Central memory CD8-positive, alpha-beta T cell (primary cell): ENCODE results near the gene TIGAR.

ENCODE experiments used
- ATAC-seq: fragments of 150-1000 bp; cut with Tn5 transposase; replicated peaks from 2 replicates; pipeline ENCODE4 v1.10.0; 2022; ENCODE audit warnings: mild to moderate bottlenecking, moderate FRiP score, moderate number of reproducible peaks; ENCODE audit not compliant: poor library complexity, severe bottlenecking; ENCODE audit errors: extremely low read depth
- DNase-seq, 2 donors: peaks; one replicate each; pipeline ENCODE4 v3.0.0; 2021; ENCODE audit warnings: low spot score in 2 of 2
- H3K27ac Mint-ChIP-seq: one replicate; pipeline ENCODE4 v1.8.0; 2022; ENCODE audit warnings: low read depth, mild to moderate bottlenecking, moderate library complexity, mixed read lengths
- H3K27me3 Mint-ChIP-seq: one replicate; pipeline ENCODE4 v1.8.0; 2022; ENCODE audit warnings: mixed read lengths
- H3K36me3 Mint-ChIP-seq: one replicate; pipeline ENCODE4 v1.8.0; 2022; ENCODE audit warnings: mild to moderate bottlenecking, moderate library complexity, mixed read lengths; ENCODE audit not compliant: insufficient read depth
- H3K4me1 Mint-ChIP-seq: one replicate; pipeline ENCODE4 v1.8.0; 2022; ENCODE audit warnings: mixed read lengths
- H3K4me3 Mint-ChIP-seq: one replicate; pipeline ENCODE4 v1.8.0; 2022; ENCODE audit warnings: mild to moderate bottlenecking, moderate library complexity, mixed read lengths
- H3K9me3 Mint-ChIP-seq: one replicate; pipeline ENCODE4 v1.8.0; 2022; ENCODE audit warnings: mixed read lengths

Gene TIGAR

GRCh38 chr12:4320853-4321701 is at the start of gene TIGAR:
TSS of gene TIGAR (plus strand) at chr12:4321213. CDS start at chr12:4321272, 59 bp downstream.
- H3K27ac Mint-ChIP-seq: peak within 1 kb of the TSS; percentile 96
- peak; percentile 95 for ATAC-seq
- peak within 1 kb of the TSS; percentile 97 for H3K4me3 Mint-ChIP-seq
- peaks cover 29% of the 10 kb centered on the region for H3K4me1 Mint-ChIP-seq
- DNase-seq: peak; percentile 82 to 84
- H3K36me3 Mint-ChIP-seq: peaks cover 23% of the 10 kb centered on the region
- no peaks in the 10 kb centered on the region for H3K9me3 Mint-ChIP-seq
- H3K27me3 Mint-ChIP-seq: no peaks in the 10 kb centered on the region

- H3K9me3 Mint-ChIP-seq: no peaks in the 10 kb centered on the region
- DNase-seq: peak; percentile 58 to 82
- ATAC-seq: peak; percentile 56
- H3K27me3 Mint-ChIP-seq: no peaks in the 10 kb centered on the region
- peaks cover 51% of the 10 kb centered on the region for H3K4me1 Mint-ChIP-seq
- peak overlapping the region; percentile 97 for H3K27ac Mint-ChIP-seq
- H3K4me3 Mint-ChIP-seq: peak overlapping the region; percentile 95
- peaks cover 57% of the 10 kb centered on the region for H3K36me3 Mint-ChIP-seq
These were observed 49.1 kb upstream of the TIGAR start for GRCh38 chr12:4271717-4272423.

GRCh38 chr12:4272424-4273272 is 48.4 kb upstream of the TIGAR start:
- no peaks in the 10 kb centered on the region for H3K27me3 Mint-ChIP-seq
- H3K4me1 Mint-ChIP-seq: peaks cover 55% of the 10 kb centered on the region
- peak overlapping the region; percentile 97 for H3K27ac Mint-ChIP-seq
- ATAC-seq (peak; percentile 21), DNase-seq (peak; percentile 47 to 64)
- peak overlapping the region; percentile 95 for H3K4me3 Mint-ChIP-seq
- H3K9me3 Mint-ChIP-seq: no peaks in the 10 kb centered on the region
- peaks cover 64% of the 10 kb centered on the region for H3K36me3 Mint-ChIP-seq

DNA sequence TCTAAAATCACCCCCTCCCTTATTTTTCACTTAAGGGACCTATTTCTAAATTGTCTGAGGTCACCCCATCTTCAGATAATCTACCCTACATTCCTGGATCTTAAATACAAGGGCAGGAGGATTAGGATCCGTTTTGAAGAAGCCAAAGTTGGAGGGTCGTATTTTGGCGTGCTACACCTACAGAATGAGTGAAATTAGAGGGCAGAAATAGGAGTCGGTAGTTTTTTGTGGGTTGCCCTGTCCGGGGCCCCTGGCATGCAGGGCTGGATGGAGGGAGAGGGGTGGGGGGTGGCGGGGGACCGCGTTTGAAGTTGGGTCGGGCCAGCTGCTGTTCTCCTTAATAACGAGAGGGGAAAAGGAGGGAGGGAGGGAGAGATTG is 47.8 kb upstream of the TIGAR start:
- ATAC-seq: no peak
- peaks cover 69% of the 10 kb centered on the region for H3K36me3 Mint-ChIP-seq
- H3K27me3 Mint-ChIP-seq: no peaks in the 10 kb centered on the region
- peak overlapping the region; percentile 95 for H3K4me3 Mint-ChIP-seq
- no peak for DNase-seq
- H3K9me3 Mint-ChIP-seq: no peaks in the 10 kb centered on the region
- peaks cover 58% of the 10 kb centered on the region for H3K4me1 Mint-ChIP-seq
- peak overlapping the region; percentile 97 for H3K27ac Mint-ChIP-seq

DNA sequence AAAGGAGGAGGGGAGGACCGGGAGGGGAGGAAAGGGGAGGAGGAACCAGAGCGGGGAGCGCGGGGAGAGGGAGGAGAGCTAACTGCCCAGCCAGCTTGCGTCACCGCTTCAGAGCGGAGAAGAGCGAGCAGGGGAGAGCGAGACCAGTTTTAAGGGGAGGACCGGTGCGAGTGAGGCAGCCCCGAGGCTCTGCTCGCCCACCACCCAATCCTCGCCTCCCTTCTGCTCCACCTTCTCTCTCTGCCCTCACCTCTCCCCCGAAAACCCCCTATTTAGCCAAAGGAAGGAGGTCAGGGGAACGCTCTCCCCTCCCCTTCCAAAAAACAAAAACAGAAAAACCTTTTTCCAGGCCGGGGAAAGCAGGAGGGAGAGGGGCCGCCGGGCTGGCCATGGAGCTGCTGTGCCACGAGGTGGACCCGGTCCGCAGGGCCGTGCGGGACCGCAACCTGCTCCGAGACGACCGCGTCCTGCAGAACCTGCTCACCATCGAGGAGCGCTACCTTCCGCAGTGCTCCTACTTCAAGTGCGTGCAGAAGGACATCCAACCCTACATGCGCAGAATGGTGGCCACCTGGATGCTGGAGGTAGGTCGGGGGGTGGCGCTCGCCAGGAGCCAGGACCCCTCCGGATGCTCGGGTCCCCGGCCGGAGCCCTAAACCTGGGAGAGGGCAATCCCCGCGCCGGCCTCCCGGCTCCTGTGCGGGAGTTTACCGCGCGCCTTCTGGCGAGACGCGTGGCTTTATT is 47.2 kb upstream of the TIGAR start, which contains the start of gene CCND2:
CCND2 (plus strand) TSS at position 111 of the 744 bp plus-strand sequence; CDS start at position 390, 279 bp downstream.
- no peaks in the 10 kb centered on the region for H3K9me3 Mint-ChIP-seq
- ATAC-seq (no peak), DNase-seq (peak; percentile 42 to 47)
- peaks cover 58% of the 10 kb centered on the region for H3K4me1 Mint-ChIP-seq
- no peaks in the 10 kb centered on the region for H3K27me3 Mint-ChIP-seq
- H3K4me3 Mint-ChIP-seq: peak within 1 kb of the TSS; percentile 95
- H3K27ac Mint-ChIP-seq: peak within 1 kb of the TSS; percentile 97
- H3K36me3 Mint-ChIP-seq: peaks cover 68% of the 10 kb centered on the region

- DNase-seq (no peak), ATAC-seq (no peak)
- Mint-ChIP-seq H3K9me3 (no peaks in the 10 kb centered on the region), H3K4me1 (peaks cover 61% of the 10 kb centered on the region), H3K4me3 (peak overlapping the region; percentile 95), H3K27me3 (no peaks in the 10 kb centered on the region), H3K27ac (peak overlapping the region; percentile 97), H3K36me3 (peaks cover 71% of the 10 kb centered on the region)
These were observed 46.5 kb upstream of the TIGAR start for GRCh38 chr12:4274396-4275015.

DNA sequence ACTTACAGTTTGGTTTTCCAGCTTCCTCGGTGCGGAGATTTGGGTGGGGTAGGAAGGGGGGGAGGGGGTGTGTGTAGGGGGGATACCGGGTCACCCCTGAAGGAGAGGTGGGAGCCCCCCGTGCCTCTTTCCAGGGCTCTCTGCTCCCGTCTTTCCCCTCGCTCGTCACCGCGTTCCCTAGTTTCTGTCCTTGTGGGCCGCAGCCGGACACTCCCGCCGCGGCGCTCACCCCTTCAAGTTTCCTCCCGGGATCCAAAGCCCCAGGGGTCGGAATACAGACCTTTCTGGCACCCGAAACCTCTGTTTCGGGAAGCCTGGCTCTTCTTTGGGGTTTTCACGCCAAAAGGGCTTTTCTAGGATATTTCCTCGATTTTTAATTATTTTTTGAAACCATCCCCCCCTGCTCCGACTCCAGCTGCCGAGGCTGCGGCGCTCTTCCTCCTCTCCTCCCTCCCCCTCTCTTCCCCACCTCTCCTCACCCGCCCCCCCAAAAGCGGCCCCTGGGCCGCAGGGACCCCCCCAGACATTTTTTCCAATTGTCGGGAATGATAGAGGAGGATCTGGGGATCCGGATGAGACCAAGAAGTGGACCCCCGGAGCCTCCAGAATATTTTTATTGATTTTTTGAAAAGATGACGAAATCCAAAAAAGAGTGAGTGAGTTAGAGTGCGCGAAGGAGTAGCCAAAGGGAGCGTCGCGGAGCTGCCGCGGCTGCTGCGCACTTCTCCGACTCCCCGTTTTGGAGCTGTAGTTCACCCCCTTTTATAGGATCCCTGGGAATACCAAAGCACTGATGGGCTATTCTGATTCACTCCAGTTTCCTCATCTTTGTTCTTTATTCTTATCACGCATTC is 45.8 kb upstream of the TIGAR start:
- Mint-ChIP-seq H3K36me3 (peaks cover 71% of the 10 kb centered on the region), H3K27ac (peak overlapping the region; percentile 97), H3K4me1 (peaks cover 57% of the 10 kb centered on the region), H3K27me3 (no peaks in the 10 kb centered on the region), H3K9me3 (no peaks in the 10 kb centered on the region), H3K4me3 (peak overlapping the region; percentile 95)
- no peak for ATAC-seq
- no peak for DNase-seq

DNA sequence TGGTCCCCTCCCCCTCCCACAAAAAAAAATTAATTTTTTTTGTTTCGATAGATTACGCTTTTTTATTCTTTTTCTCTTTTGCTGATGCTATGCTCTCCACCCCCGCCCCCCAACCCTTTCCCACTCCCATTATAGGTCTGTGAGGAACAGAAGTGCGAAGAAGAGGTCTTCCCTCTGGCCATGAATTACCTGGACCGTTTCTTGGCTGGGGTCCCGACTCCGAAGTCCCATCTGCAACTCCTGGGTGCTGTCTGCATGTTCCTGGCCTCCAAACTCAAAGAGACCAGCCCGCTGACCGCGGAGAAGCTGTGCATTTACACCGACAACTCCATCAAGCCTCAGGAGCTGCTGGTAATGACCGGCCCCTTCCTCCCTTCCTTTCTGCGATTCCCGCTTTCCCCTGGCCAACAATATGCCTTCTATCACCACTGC is 45.1 kb upstream of the TIGAR start:
- Mint-ChIP-seq H3K36me3 (peaks cover 74% of the 10 kb centered on the region), H3K27ac (peak overlapping the region; percentile 97), H3K4me1 (peaks cover 59% of the 10 kb centered on the region), H3K27me3 (no peaks in the 10 kb centered on the region), H3K9me3 (no peaks in the 10 kb centered on the region), H3K4me3 (peak overlapping the region; percentile 95)
- DNase-seq: no peak
- no peak for ATAC-seq

DNA sequence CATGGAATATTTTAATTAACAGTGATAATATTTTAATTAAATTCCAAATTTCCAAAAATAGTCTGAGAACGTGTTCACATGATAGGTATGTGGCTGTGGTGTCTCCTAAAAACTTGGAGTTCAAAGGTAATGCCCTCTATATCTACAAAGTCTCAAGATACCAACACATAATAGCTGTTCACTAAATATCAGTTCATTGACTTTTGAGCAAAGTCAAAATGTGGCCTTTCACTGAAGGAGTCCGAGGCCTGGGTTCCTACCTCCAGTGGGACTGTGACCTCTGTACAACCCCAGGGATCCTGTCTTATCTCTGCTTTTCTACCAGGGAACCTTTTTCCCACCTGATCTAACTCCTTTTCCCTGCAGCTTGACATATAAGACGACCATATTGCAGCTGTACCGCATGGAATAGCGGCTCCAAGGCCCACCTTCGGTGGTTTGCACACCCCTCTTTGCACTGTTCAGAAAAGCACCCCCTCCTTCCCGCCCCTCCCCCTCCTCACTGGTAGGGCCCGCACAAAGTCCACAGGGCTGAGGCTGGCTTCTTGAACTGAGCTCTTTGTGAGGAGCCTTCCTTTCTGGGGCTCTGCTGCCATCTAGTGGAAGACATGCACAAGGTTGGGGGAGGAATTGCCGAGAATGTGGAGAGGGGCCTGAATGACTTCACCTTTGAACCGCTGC is 44.3 kb upstream of the TIGAR start:
- Mint-ChIP-seq H3K4me3 (peak overlapping the region; percentile 95), H3K27ac (peak overlapping the region; percentile 97), H3K36me3 (peaks cover 76% of the 10 kb centered on the region), H3K4me1 (peaks cover 63% of the 10 kb centered on the region), H3K9me3 (no peaks in the 10 kb centered on the region), H3K27me3 (no peaks in the 10 kb centered on the region)
- ATAC-seq (peak; percentile 25), DNase-seq (peak; percentile 80)

- H3K4me3 Mint-ChIP-seq: peak overlapping the region; percentile 95
- peak overlapping the region; percentile 87 for H3K27ac Mint-ChIP-seq
- H3K4me1 Mint-ChIP-seq: peaks cover 66% of the 10 kb centered on the region
- H3K27me3 Mint-ChIP-seq: no peaks in the 10 kb centered on the region
- no peak for DNase-seq
- no peaks in the 10 kb centered on the region for H3K9me3 Mint-ChIP-seq
- ATAC-seq: no peak
- peaks cover 74% of the 10 kb centered on the region for H3K36me3 Mint-ChIP-seq
These were observed 43.8 kb upstream of the TIGAR start for GRCh38 chr12:4277205-4277543.
